ENCODE results near the gene ITM2C. TPM values are rescaled to one million over a fixed set of nuclear protein-coding genes. Genes with fewer than 3 reads are reported as not detected.

ITM2C gene, protein sequence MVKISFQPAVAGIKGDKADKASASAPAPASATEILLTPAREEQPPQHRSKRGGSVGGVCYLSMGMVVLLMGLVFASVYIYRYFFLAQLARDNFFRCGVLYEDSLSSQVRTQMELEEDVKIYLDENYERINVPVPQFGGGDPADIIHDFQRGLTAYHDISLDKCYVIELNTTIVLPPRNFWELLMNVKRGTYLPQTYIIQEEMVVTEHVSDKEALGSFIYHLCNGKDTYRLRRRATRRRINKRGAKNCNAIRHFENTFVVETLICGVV
- 195 TPM for total RNA-seq

DNA sequence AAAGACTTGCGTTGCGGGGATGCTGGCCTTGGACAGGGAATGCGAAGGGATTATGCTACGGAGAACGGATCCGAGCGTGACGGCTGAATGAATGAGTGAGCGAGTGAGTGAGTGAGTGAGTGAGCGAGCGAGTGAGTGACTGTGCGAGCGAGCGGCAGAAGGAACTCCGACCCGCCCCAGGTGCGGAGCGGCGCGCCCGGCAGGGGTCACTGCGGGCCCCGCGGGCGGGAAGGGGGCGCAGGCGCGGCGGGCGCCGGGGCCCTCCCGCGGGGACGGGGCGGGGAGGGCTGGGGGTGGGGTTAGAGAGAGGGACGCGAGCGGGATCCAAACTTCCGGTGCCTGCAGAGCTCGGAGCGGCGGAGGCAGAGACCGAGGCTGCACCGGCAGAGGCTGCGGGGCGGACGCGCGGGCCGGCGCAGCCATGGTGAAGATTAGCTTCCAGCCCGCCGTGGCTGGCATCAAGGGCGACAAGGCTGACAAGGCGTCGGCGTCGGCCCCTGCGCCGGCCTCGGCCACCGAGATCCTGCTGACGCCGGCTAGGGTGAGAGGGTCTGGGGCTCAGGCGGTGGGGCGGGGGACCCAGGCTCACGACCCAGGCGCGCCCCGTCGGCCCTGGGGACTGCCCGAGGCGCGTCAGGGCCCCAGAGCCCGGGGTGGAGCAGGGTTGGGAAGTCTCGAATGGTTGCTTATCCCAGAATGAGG, at the start of gene ITM2C:
Gene ITM2C, plus strand, starts transcription at position 338 of the 702 bp plus-strand sequence. Its CDS starts 84 bp downstream, at position 422.
- peak; percentile 68 for DNase-seq (ENCODE audit: low spot score)

DNA sequence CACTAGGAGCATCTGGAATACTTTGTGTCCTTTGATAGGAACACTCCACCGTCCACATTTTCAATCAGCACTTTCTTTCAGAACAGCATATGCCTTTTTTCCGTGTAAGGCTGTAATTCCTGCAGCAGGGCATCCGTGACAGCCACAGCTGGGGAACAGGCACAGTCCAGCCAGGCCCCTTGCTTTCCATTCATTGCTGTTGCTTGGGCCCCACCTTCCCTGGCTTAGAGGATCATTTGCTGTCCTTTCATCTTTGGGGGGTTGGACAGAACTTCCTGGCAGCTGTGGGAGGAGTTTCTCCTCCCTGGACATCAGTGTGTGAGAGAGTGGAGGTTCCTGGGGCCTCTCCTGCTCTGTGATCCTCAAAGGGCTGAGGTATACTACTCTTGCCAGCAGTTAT, 49.7 kb upstream of the ITM2C start:
- no peak for DNase-seq (ENCODE audit: low spot score)

DNA sequence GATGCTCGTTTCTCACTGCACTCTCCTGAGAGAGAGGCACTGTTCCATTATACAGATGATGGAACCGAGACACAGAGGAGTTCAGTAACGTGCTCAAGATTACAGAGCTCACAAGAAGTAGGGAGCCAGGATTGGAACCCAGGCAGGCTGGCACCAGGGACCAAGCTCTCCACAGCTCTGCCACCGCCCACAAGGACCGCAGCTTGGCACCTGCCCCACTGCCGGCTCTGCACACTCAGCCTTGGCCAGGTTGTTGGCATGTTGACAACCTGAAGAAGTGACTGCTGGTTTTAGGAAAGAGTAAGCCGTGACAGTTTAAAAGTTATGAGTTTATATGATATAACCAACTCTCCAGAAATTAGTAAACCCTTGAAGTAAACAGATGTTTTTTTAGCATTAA, 48.0 kb upstream of the ITM2C start:
- no peak for DNase-seq (ENCODE audit: low spot score)

DNA sequence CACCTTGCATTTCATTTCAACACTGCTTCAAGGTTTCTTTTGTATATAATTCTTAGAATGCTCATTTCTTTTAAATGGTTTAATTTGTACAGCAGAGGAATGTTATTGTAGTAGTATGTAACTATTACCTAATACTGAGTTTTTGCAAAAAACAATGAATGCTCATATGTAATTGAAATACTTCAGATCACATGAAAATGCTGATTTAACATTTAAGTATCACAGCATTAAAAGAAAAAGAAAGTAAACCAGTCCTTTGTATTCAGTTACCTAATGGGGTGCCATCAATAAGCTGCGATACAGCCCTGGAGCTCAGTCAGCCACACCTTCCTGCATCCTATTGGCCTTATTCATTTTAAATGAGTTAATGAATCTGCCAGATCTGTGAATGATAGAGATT, 45.3 kb upstream of the ITM2C start:
- DNase-seq (ENCODE audit: low spot score), result no peak

DNA sequence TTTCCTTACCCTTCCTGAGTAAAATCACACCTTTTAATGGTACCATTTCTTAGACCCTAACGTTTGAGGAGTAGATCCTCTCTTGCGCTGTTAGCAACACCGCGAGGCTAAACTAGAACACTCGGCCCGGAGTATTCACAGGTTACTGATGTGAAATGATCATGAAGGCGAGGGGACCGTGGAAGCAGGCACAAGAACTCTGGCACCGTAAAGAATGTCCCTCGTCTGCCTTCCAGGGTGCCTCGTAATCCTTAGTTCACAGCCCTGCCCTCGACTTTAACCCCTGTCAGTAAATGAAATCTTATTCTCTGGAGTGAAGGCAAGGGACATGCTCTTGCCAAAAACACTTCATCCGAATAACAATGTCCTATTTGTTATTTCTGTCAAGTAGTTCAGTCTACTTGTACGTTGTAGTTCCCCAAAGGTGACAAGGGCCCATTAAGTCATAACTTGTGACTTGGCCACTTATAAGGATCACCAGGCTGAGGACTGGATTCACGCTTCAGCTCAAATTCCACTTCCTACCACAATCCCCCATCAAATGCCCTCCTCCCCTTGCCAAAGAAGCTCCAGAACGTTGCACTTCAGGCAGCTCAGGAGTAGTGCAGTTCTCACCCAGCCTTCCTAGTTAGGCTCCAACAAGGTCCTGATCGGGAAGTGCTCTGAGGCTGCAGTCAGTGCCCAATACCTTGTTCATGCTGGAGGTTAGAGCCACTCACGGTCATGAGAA, 43.3 kb upstream of the ITM2C start:
- DNase-seq (ENCODE audit: low spot score), result no peak

DNA sequence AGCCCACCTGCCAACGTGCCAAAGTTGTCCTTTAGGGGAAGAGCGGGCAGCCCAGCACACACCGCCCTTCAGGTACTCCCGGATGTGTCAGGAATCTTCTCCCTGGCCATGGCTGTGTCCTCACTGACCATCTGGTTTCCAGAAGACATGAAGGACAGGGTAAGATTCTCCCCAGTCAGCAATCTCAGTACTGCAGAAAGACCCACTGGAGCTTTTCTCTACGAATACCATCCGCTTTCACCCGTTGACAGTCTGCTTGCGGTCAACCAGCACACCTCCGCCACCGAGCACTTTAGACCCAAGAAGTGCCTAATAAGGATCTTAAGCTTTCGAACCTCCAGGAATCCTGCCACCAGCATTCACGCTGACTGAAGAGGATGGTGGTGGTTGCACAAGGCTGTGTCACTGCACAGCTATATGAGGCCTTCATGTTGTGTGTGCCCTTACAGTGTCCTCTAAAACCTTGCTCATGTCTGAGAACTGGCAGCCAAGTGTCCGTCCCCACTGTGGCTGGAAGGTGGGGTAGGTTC, 42.7 kb upstream of the ITM2C start:
- no peak for DNase-seq (ENCODE audit: low spot score)

DNA sequence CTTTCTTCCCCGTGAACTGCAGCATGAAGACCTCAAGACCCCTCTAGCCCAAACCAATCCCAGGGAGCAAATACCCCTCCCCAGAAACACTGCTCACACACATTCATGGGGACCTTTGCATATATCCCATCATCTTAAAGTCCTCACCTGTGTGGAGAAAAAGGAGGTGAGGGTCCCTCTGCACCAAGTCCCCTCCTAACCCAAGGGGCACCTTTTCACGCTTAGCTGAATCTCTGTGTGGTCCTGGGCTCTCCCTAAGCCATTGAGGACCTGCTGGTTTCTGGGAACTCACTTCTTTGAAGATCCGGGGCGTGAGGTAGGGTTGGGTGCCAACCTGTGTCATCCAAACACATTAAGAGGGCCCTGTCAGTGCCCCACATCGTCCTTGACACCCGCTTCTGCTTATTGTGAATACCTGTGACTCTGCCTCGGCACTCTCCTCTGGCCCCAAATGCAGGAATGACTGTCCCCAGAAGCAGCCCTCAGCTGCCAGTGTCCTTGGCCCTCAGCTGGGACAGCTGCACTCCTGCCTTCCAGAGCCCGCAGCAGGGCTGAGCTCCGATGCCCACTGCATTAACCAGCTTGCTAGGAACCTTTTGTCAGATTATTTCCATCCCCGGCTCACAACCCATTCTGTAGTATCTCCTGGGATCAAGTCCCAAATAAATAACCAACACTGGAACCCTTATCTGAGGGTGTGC, 41.3 kb upstream of the ITM2C start:
- DNase-seq (ENCODE audit: low spot score), result no peak

DNA sequence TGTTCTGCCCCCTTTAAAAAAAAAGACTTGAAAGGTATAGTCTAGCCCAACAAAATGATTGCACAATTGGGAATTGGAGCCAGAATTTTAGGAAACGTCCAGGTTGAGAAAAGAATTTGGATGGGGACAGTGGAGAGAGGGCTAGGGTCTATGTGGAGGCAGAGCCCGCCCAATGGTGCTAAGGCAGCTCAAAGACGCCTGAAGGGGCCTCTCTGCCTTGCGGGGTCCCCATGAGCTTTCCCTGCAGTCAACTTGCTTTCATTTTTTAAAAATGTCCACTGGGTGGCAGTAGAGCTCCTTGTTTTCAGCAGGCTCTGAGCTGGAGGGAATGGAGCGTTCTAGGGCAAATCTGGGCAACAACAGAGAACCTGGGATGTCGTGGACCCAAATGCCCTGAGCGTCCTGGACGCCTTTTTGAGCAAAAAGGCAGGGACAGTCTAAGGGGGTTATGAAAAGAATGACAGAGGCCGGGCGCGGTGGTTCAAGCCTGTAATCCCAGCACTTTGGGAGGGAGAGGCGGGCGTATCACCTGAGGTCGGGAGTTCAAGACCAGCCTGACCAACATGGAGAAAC, 40.2 kb upstream of the ITM2C start:
- peak; percentile 53 for DNase-seq (ENCODE audit: low spot score)

DNA sequence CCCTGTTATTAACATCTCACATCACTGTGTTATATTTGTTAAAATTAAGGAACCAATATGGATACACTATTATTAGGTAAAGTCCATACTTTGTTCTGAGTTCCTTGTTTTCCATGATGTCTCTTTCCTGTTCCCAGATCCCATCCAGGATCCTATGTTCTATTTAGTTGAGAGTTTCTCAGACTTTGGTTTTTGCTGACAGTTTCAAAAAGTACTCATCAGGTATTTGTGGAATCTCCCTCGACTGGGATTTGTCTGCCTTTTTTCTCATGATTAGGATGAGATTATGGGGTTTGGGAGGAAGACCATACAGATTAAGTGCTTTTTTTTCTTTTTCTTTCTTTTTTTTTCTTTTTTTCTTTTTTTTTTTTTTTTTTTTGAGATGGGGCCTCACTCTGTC, 39.4 kb upstream of the ITM2C start:
- DNase-seq (ENCODE audit: low spot score), result no peak

DNA sequence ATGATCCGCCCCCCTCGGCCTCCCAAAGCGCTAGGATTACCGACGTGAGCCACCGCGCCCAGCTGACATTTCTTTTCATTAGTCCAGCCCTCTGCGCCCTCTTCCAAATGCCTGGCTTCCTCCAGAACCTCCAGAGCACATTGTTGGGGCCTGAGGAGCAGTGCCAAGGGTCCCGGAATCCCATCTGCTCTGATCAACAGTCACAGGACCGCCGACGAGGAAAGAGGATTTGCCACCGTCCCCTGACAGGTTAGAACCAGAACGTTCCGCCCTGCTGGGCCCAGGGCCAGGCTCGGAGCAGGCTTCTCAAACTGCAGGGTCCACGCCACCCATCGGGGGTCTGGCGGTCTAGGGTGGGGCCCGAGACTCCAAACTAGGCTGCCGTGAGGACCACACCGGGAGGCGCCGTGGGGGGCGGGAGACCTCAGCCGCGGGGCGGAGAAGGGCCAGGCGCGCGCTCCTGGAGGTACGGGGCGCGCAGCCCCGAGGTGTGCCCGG, 36.9 kb upstream of the ITM2C start:
- no peak for DNase-seq (ENCODE audit: low spot score)

DNA sequence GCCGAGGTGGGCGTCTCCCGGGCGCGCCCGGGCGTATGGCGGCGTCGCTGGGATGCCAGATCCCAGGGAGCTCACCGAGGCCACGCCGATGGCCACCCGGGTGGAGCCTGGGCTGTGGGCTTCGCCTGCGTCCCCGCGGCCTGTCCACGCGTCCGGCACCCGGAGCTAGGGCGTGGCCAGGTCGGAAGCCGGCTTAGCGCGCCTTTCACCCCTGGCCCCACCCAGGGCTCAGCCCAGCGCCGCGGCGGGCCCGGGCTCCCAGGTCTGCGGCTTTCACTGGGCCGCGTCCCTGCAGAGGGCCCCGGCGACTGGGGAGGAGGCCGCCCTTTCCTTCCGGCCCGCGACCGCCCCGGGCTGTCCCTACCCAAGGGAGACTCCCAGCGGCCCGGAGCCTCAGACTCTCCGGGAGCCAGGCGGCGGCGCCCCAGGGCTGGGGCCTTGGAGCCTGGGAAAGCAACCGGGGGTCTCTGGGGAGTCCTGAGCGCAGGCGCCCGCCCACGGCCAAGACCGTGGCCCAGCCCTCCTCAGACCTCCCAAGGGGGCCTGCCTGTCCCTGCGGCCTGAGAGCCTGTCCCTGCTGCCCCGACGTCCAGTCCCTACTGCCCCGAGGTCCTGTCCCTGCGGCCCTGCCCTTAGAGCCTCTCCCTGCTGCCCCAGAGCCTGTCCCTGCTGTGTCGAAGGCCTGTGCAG, 36.3 kb upstream of the ITM2C start:
- DNase-seq (ENCODE audit: low spot score), result no peak

DNA sequence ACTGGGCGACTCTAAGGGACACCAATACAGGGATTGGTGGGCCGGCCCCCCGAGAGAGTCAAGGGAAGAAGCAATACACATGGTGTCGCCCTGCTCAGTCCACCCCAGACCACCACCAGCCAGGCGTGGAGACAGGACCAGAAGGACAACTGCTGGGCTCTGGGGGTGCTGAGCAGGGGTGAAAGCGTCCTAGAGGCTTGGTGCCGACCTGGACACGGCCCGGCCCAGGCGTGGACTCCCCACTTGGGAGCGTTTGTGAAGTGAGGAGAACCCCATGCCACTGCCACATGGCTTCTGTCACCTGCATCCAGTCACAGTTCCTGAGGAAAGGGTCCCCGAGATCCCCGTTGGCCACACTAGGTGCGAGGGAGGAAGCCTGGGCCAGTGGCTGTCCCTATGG, 35.4 kb upstream of the ITM2C start:
- no peak for DNase-seq (ENCODE audit: low spot score)

DNA sequence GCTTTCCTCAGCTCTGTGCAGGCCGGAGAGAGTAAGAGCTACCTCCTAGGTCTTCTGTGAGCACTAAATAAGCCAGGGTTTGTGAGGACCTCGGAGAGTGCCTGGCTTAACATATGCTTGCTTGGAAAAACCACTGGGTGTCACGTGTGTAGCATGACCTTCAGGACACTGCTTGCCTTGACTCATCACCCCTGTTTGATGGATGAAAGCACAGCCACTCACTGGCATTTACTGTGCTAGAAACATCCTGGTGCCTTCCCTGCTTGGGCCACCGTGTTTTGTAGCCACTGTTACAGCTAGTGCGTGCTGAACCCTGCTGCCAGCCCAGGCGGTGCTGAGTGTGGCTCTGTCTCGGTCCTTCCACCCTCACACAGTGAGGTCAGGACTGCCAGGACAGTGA, 34.8 kb upstream of the ITM2C start:
- DNase-seq (ENCODE audit: low spot score), result no peak

DNA sequence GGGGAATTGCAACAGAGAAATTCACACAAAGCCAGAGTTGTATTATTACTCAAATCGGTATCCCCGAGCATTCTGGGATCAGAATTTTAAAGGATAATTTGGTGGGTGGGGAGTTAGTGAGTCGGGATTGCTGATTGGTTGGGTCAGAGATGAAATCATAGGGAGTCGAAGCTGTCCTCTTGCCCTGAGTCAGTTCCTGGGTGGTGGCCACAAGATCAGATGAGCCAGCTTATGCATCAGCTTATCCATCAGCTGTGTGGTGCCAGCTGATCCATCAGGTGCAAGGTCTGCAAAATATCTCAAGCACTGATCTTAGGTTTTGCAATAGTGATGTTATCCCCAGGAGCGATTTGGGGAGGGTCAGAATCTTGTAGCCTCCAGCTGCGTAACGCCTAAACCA, 34.3 kb upstream of the ITM2C start:
- no peak for DNase-seq (ENCODE audit: low spot score)

DNA sequence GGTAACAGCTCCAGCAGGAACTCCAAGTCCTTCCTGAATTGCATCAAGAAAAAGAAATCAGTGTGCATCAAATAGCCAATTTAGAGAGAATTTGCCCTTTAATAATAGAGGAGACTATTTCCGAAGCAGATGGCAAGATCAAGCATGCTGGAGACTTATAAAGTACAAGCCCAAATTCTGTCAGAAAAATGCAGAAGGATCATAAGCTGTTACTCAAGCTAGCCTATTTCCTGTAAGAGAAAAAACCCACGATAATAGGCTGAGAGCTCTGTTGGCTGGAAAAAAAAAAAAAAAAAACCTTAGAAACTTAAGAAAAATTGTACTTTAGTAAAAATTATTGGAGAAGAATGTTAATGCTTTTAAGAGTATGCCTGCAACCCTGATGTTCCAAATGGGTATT, 24.4 kb upstream of the ITM2C start:
- DNase-seq (ENCODE audit: low spot score), result no peak

DNA sequence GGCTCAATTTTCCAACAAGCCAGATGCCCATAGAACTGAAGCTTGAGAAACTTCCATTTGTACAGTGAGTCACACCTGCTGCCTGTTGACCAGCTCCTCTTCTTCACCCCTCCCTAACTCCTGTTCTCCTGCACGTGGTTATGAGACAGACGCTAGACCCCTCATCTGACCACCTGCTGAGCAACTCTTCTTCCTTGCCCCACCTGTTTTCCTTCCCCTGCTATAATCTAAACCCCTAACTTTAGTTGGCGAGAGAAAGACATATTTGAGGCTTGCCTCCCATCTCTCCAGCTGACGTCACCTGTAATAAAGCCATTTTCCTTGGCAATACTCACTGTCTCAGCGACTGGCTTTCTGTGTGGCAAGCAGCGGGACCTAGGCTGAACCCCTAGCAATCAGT, 22.3 kb upstream of the ITM2C start:
- DNase-seq (ENCODE audit: low spot score), result no peak

DNA sequence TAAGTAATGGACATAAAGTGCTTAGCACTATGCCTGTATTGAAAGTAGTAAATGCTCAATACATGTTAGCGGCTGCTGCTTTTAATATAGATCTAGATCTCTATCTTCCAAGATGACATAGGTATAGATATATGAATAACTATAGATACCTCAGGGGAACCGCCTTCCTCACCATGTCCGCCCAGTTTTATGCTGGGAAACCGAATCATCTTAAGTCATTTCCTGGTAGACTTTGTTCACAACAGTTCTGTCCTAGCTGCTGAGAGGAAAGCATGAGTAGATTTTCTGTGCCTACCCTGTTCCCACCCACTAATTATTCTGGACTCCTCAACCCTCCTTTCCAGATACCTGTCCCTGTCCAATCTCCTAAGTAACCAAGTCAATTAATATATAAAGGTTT, 21.6 kb upstream of the ITM2C start:
- no peak for DNase-seq (ENCODE audit: low spot score)

DNA sequence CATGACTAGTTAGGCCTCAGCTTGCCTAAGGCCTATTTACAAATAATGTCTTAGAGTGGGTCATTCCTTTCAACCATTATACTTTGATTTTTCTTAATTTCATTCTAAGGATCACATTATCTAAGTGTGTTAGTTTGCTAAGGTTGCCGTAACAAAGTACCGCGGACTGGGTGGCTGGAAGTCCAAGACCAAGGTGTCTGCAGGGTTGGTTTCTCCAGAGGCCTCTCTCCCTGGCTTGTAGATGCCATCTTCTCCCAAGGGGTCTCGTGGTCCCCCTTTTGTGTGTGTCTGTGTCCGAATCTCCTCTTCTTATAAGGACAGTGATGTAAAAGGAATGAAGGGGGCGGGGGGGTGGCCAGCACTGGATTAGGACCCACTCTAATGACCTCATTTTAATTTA, 18.4 kb upstream of the ITM2C start:
- DNase-seq (ENCODE audit: low spot score), result no peak

DNA sequence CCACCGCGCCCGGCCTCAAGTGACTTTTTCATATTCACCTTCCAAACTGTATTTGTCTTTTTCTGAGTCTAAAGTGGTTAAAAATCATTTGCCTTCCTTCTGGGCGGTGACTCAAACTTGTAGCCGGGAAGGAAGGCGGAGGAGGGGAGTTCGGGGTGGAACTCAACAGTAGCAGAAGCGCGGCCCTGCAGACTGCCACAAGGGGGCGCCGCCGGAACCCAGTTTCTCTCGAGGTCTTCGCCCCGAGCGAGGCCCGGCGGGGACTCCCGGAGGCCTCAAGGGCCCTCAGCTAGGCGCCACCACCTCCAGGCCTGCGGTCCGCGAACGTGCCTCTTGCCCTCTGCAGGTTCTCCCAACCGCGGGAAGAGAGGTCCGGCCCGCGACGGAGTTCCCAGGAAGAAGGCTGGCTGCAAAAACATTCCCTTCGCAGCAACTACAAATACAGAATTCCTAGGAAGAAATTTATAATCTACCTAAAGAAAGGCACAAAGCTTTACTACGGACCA, 16.8 kb upstream of the ITM2C start:
- peak; percentile 89 for DNase-seq (ENCODE audit: low spot score)

DNA sequence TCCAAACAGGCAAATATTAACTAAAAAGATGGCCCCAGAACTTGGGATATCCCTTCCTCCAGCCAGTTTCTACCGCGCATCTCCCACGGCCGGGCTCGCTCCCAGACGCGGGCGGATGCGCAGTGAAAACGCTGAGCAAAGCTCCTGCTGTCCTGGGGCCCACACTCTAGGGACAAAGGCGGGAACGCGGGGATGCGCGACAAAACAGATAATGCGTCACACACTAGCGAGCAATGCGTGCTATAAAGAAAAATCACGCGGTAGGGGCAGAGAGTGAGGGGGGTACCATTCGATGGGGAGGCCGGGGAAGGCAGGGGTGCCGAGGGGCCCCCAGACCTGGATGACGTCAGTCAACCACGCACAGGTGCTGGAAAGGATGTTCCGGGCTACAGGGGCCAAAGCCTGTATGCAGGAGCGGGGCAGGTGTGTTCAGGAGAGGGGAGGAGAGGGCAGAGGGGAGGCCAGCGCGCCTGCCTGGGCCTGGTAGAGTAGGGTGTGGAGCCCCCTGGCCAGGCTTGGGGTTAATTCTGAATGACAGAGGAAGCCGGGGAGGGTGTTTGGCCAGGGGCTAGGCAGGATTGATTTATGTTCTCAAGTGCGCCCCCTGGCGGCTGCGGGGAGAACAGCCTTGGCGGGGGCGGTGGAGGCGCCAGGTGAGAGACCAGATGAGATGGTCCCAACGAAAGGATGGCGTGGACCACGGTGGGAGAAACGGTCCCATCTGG, 14.9 kb upstream of the ITM2C start:
- no peak for DNase-seq (ENCODE audit: low spot score)

Measured in mucosa of gallbladder (tissue), 1 donor.